Adrenal gland (tissue), 12 donors: ENCODE results near the gene MRPL33. TPM values are rescaled to one million over a fixed set of nuclear protein-coding genes. Genes with fewer than 3 reads are reported as not detected.

Experiments
- DNase-seq, 7 donors: peaks; one replicate each; pipeline ENCODE4 v3.0.0-alpha.2; 2019 to 2020
- H3K27ac ChIP-seq, 5 donors: fragments of 200-600 bp; sonication (generic) in 4 of 5; 1 replicate in 3 of 5; 2 replicates in 2 of 5; pipeline versions ENCODE4 v1.5.1 to v1.8.0; 2016 to 2020; ENCODE audit warnings: mild to moderate bottlenecking in 1 of 5
- H3K27me3 ChIP-seq: fragments of 200-600 bp; 2 replicates; pipeline ENCODE4 v1.8.0; 2021
- H3K36me3 ChIP-seq, 2 donors: fragments of 200-600 bp; replicated peaks in 1 of 2; 1 replicate in 1 of 2; 2 replicates in 1 of 2; pipeline versions ENCODE4 v1.5.1 to v1.8.0; 2018 to 2022
- H3K4me1 ChIP-seq, 2 donors: fragments of 200-600 bp; replicated peaks in 1 of 2; 1 replicate in 1 of 2; 2 replicates in 1 of 2; pipeline versions ENCODE4 v1.5.1 to v1.8.0; 2018 to 2021
- H3K4me3 ChIP-seq, 4 donors: fragments of 200-600 bp; sonication (generic) in 3 of 4; one replicate each; pipeline ENCODE4 v1.5.1; 2016 to 2018
- H3K9me3 ChIP-seq, 3 donors: fragments of 200-600 bp; sonication (generic) in 1 of 3; replicated peaks in 1 of 3; 1 replicate in 2 of 3; 2 replicates in 1 of 3; pipeline versions ENCODE4 v1.5.1 to v1.8.0; 2016 to 2021
- POLR2A ChIP-seq, 2 donors: fragments of 450-650 bp; IDR thresholded peaks; one replicate each; pipeline ENCODE4 v1.6.1; 2017; ENCODE audit warnings: antibody characterized with exemption in 2 of 2, mild to moderate bottlenecking in 2 of 2, moderate library complexity in 1 of 2
- WGBS, 4 donors: extraction: QIAGEN DNeasy Blood & Tissue Kit in 2 of 4; methylation state at CpG; one replicate each; pipeline versions ENCODE4 v1.1.5 to v1.1.7; 2013 to 2017; 5-methylcytosine and 5-hydroxymethylcytosine counted together
- intact Hi-C, 2 donors: fragments of 100-400 bp; cut with DNase I; formaldehyde crosslinking; loops; one replicate each; pipeline versions ENCODE4 v1.14.1 to v1.15.0; 2022 to 2023
- polyA plus RNA-seq, 3 donors: library from polyadenylated mRNA; stranded (reverse); fragments of 200-250 nt in 2 of 3; fragments of 350-450 nt in 1 of 3; fragmentation: Illumina TruSeq in 1 of 3; extraction: RNeasy Lipid Tissue Mini Kit (QIAGEN cat#74804) in 1 of 3; gene quantifications; one replicate each; pipeline ENCODE4 v1.2.3, GENCODE V29; 2013 to 2014
- total RNA-seq, 9 donors: library from RNA; depleted of rRNA in 4 of 9; stranded (reverse); fragments of >200 nt in 4 of 9; fragments of 120-200 nt in 1 of 9; fragmentation: NEBNext Ultra II Directional in 1 of 9; extraction: Animal tissue kit (Norgen Biotek cat#: 25700) in 1 of 9; gene quantifications; one replicate each; pipeline versions ENCODE4 v1.1.0 to v1.2.4, GENCODE V29; 2013 to 2023
- TF ChIP-seq, protein P1 (sequence below), 6 experiments: fragments of 450-650 bp in 4 of 6; fragments of 200-600 bp in 2 of 6; sonication (generic) in 1 of 6; IDR thresholded peaks; 1 replicate in 5 of 6; 2 replicates in 1 of 6; pipeline versions ENCODE4 v1.5.1 to v1.8.0; 2016 to 2021; ENCODE audit warnings: antibody characterized with exemption in 6 of 6, mild to moderate bottlenecking in 2 of 6, moderate library complexity in 1 of 6
- donor health status: healthy with polysubstance abuse.
- donor health status: Bipolar disorder and iron deficiency.
- donor health status: DM: yes; HTN: yes; CAD: no.
- donor health status: DM: no; HTN: no; CAD: no.
- donor health status: DM: no; HTN: no; CAD: no.
- donor health status: DM: yes; HTN: yes; CAD: no.

Gene MRPL33
- total and polyA plus RNA-seq, 12 donors = 211 to 1,020 (median 485) TPM

DNA sequence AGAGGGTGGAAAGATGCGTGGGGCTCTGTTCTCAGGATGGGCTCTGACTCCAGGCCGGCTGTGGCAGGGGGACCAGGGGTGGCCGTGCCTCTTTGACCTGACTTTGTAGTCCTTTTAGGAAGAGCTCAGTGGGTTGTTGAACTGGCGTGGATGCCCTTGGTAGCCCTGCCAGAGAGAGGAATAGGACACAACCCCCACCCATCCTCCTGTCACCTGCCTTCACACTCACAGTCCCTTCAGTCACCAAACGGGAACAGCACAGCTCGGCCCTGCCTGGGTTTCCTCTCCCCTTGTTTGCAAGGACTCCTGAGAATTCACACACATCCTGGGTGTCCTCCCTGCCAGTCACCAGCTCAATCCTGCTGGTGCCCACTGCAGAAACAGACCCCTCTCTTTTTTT lies 20.1 kb upstream of the MRPL33 start:
- Histone ChIP-seq H3K9me3 (no peaks in the 10 kb centered on the region), H3K27ac (no peak overlapping the region), H3K27me3 (no peaks in the 10 kb centered on the region), H3K4me3 (no peak overlapping the region), H3K4me1 (peaks cover 7 to 16% of the 10 kb centered on the region in 2 donors), H3K36me3 (no peaks in the 10 kb centered on the region)
- intact Hi-C loops = no loop called here
- WGBS, 4 donors = 82 to 94% (median 93%) methylated on average over 5 to 6 of the region's 6 CpGs
- TF ChIP-seq, protein P1, sequence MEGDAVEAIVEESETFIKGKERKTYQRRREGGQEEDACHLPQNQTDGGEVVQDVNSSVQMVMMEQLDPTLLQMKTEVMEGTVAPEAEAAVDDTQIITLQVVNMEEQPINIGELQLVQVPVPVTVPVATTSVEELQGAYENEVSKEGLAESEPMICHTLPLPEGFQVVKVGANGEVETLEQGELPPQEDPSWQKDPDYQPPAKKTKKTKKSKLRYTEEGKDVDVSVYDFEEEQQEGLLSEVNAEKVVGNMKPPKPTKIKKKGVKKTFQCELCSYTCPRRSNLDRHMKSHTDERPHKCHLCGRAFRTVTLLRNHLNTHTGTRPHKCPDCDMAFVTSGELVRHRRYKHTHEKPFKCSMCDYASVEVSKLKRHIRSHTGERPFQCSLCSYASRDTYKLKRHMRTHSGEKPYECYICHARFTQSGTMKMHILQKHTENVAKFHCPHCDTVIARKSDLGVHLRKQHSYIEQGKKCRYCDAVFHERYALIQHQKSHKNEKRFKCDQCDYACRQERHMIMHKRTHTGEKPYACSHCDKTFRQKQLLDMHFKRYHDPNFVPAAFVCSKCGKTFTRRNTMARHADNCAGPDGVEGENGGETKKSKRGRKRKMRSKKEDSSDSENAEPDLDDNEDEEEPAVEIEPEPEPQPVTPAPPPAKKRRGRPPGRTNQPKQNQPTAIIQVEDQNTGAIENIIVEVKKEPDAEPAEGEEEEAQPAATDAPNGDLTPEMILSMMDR (IDR thresholded peaks at IDR 0.05) = no peak
- TF ChIP-seq POLR2A (IDR thresholded peaks at IDR 0.05) = no peak
- DNase-seq = peak in 1 of 7 donors; percentile 48

DNA sequence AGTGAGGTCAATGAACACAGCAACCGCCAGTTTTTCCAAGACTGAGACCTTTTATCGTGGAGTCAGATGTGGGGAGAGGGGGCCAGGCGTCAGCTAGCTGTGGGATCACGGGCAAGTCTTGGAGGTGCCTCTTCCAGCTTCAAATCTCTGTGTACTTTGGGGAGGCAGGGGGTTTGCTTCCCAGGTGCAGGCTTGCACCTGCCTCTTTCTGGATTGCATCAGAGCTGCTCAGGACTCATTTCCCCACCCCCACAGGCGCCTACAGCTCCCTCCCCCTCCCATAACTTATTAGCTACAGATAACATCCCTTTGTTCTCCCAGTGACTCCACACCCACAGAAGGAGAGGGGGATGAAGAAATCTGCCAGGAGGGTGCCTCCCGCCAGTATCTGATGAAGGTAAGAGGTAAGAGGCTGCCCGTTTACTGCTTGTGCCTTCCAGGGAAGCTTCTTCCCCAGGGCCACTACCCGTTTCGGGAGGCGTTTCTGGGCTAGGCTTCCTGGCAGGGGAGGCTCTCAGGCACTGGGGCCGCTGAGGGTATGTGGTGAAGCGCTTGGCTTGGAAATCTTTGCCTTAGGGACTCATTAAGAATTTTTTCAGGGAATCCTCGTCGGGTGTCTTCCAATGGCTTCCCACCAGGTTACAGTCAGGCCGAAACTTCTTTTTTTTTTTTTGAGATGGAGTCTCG lies 18.8 kb upstream of the MRPL33 start:
- no peaks in the 10 kb centered on the region for H3K9me3 ChIP-seq
- H3K4me3 ChIP-seq = no peak overlapping the region
- H3K36me3 ChIP-seq = no peaks in the 10 kb centered on the region
- H3K27ac ChIP-seq = peak overlapping the region in 2 of 5 donors; percentile 21 to 66
- intact Hi-C loops = no loop called here
- 60 to 82% (median 68%) methylated on average over 16 of the region's 16 CpGs for WGBS, 4 donors
- peaks cover 16 to 28% of the 10 kb centered on the region in 2 donors for H3K4me1 ChIP-seq
- TF ChIP-seq, protein P1 (IDR thresholded peaks at IDR 0.05) = no peak
- TF ChIP-seq POLR2A (IDR thresholded peaks at IDR 0.05) = no peak
- H3K27me3 ChIP-seq = no peaks in the 10 kb centered on the region
- peak in 3 of 7 donors; percentile 34 to 49 (median 40) for DNase-seq

DNA sequence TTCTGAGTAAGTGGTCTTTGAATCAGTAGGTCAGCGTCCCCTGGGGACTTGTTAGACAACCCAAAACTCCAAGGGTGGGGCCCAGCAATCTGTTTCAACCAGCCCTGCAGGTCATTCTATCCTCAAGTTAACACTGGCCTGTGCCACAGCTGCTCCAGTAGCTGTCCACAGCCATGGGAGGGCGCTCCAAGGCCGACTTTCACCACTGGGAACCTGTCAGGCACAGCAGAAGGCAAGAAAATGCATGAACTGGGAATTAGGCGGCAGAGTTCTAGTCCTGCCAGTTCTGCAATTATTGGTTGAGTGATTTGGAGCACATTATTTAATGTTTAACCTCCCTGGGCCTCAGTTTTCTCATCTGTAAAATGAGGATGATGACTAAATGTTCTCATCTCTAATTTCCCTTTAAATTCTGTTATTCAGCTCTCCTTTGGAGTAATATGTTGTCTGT lies 17.4 kb upstream of the MRPL33 start:
- H3K27ac ChIP-seq = no peak overlapping the region
- H3K9me3 ChIP-seq = no peaks in the 10 kb centered on the region
- intact Hi-C loops = no loop called here
- no peaks in the 10 kb centered on the region for H3K27me3 ChIP-seq
- H3K4me3 ChIP-seq = no peak overlapping the region
- WGBS, 4 donors = 27 to 39% (median 33%) methylated on average over 3 to 4 of the region's 4 CpGs
- no peaks in the 10 kb centered on the region for H3K36me3 ChIP-seq
- DNase-seq = peak; percentile 86 to 93 (median 87)
- peaks cover 16 to 28% of the 10 kb centered on the region in 2 donors for H3K4me1 ChIP-seq
- TF ChIP-seq, protein P1 (IDR thresholded peaks at IDR 0.05) = peak; percentile 74 to 92 (median 87)
- no peak for TF ChIP-seq POLR2A (IDR thresholded peaks at IDR 0.05)

DNA sequence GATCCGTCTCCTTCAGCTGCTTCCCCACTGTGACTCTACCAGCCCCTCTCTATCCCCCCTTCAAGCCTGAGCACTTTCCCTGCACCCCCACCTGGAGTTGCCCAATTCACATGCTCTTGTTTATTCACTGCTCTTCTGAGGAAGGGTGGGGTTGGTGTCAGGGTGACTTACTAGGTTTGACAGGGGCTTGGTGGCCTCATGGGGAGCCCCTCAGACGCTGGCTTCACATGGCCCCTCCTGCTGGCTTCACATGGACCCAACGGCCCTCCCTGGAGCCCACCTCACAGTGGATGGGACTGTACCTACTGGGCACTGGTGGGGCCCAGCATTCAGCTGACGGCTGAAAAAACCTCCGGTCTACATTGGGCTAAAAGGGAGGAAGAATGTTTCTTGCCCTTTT lies 16.7 kb upstream of the MRPL33 start:
- Histone ChIP-seq H3K4me1 (peaks cover 16 to 28% of the 10 kb centered on the region in 2 donors), H3K9me3 (no peaks in the 10 kb centered on the region), H3K27ac (no peak overlapping the region), H3K27me3 (no peaks in the 10 kb centered on the region), H3K36me3 (no peaks in the 10 kb centered on the region), H3K4me3 (no peak overlapping the region)
- 87 to 96% (median 87%) methylated on average over 5 of the region's 5 CpGs for WGBS, 4 donors
- intact Hi-C loops = no loop called here
- TF ChIP-seq, protein P1 (IDR thresholded peaks at IDR 0.05) = no peak
- no peak for TF ChIP-seq POLR2A (IDR thresholded peaks at IDR 0.05)
- DNase-seq = peak in 1 of 7 donors; percentile 48
